ENCODE data around the gene ZNF513. TPM values are rescaled to one million over a fixed set of nuclear protein-coding genes. Genes with fewer than 3 reads are reported as not detected.

Gene ZNF513
- total RNA-seq, 1 donor, result 11.7 TPM

DNA sequence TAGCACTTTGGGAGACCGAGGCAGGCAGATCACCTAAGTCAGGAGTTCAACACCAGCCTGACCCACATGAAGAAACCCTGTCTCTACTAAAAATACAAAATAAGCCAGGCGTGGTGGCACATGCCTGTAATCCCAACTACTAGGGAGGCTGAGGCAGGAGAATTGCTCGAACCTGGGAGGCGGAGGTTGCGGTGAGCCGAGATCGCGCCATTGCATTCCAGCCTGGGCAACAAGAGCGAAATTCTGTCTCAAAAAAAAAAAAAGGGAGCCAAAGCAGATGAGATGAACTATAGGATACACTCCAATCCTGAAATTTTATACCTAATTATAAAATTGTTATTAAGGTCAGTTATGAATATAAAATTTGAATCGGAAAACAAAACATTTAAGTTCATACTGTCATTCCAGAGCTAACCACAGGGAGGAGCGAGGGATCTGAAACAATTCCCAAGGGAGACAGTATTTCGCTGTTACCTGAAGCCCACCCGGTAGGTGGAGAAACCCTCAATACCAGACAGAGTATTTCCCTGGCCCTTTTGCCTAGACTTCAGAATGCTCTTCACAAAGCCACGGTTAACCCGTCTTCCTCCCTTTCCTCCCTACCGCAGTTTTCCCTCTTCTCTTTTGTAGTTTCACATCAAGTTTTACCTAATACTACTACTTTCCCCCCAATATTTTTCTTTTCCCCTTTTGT, 27.4 kb upstream of the ZNF513 start:
- peak; percentile 62 for DNase-seq (ENCODE audit: low read depth)
- peak overlapping the region; percentile 97 for H3K4me3 ChIP-seq (ENCODE audit: low read depth, low read length)
- TF ChIP-seq, protein P1, sequence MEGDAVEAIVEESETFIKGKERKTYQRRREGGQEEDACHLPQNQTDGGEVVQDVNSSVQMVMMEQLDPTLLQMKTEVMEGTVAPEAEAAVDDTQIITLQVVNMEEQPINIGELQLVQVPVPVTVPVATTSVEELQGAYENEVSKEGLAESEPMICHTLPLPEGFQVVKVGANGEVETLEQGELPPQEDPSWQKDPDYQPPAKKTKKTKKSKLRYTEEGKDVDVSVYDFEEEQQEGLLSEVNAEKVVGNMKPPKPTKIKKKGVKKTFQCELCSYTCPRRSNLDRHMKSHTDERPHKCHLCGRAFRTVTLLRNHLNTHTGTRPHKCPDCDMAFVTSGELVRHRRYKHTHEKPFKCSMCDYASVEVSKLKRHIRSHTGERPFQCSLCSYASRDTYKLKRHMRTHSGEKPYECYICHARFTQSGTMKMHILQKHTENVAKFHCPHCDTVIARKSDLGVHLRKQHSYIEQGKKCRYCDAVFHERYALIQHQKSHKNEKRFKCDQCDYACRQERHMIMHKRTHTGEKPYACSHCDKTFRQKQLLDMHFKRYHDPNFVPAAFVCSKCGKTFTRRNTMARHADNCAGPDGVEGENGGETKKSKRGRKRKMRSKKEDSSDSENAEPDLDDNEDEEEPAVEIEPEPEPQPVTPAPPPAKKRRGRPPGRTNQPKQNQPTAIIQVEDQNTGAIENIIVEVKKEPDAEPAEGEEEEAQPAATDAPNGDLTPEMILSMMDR (IDR thresholded peaks at IDR 0.05; ENCODE audit: insufficient read depth, low read depth, low read length), result peak; percentile 70

DNA sequence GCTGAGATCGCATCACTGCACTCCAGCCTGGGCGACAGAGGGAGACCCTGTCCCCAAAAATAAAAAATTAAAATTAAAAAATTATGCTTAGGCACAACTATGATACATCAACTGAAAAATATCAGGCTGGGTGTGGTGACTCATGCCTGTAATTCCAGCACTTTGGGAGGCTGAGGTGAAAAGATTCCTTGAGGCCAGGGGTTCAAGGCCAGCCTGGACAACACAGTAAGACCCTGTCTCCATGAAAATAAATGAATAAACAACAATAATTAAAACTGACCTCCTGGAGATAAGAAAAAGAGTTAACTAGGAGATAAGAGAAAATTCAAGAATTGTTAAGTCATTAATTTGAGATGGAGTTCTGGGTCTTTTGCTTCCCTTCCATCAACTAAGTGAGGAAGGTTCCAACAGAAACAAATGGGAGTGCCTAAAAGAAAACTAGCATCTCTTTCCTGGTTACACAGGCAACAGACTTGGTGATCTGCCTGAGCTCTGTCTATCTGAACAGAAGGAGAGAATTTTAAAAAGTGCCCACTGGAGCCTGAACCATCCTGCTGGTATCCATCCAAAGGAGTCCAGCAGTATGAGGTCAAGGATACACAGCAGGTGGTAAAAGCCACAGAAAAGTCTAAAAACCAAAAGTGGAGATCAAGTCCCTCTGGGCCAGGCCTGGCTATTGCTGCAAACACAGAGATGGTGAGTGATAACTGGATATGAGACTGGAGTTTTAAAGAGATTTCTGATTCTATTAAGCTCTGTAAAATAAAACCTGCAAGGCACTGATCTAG, 20.0 kb upstream of the ZNF513 start:
- no peak overlapping the region for H3K4me3 ChIP-seq (ENCODE audit: low read depth, low read length)
- TF ChIP-seq, protein P1 (IDR thresholded peaks at IDR 0.05; ENCODE audit: insufficient read depth, low read depth, low read length), result no peak
- no peak for DNase-seq (ENCODE audit: low read depth)

DNA sequence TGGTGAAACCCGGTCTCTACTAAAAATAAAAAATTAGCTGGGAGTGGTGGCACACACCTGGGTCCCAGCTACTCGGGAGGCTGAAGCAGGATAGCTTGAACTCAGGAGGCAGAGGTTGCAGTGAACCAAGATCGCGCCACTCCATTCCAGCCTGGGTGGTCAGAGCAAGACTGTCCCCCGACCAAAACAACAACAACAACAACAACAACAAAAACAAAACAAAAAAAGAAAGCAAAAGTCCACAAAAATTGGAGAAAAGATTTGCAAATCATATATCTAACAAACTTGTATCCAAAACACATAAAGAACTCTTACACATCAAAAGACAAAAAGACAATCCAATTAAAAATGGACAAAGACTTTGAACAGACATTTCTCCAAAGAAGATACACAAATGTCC, 18.4 kb upstream of the ZNF513 start:
- TF ChIP-seq, protein P1 (IDR thresholded peaks at IDR 0.05; ENCODE audit: insufficient read depth, low read depth, low read length), result no peak
- DNase-seq (ENCODE audit: low read depth), result no peak
- no peak overlapping the region for H3K4me3 ChIP-seq (ENCODE audit: low read depth, low read length)

GRCh38 chr2:27393225-27393624, 12.7 kb upstream of the ZNF513 start:
- DNase-seq (ENCODE audit: low read depth), result no peak
- H3K4me3 ChIP-seq (ENCODE audit: low read depth, low read length), result no peak overlapping the region
- TF ChIP-seq, protein P1 (IDR thresholded peaks at IDR 0.05; ENCODE audit: insufficient read depth, low read depth, low read length), result no peak

- TF ChIP-seq, protein P1 (IDR thresholded peaks at IDR 0.05; ENCODE audit: insufficient read depth, low read depth, low read length), result no peak
- no peak overlapping the region for H3K4me3 ChIP-seq (ENCODE audit: low read depth, low read length)
- DNase-seq (ENCODE audit: low read depth), result no peak
These were observed 10.5 kb upstream of the ZNF513 start for GRCh38 chr2:27390822-27391679.

DNA sequence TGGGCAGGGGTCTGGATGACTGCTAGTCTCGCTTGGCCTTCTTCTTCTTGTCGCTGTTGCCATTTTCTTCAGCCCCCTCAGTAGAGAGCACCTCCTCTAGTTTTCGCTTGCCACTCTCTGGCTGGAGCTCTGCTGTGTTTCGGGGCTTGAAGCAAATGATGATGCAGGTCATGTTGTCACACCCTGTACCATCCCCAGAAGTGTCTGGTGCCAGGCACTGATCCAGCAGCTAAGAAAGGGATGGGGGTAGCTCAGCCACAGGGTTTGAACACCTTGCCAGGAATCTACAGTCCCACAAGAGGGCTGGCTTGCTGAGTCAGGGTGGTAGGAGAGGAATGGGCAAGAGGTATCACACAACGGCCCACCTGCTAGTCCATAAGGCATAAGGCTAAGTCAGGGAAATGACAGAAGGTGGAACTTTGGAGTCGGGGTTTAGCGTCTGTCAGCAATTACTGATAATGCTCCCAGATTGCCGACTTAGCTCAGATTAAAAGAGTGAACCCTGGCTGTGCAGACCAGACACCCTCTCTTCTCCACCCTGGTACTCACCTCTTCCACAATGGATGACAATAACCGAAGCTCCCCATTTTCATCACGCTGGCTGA, 1.1 kb upstream of the ZNF513 start:
- TF ChIP-seq, protein P1 (IDR thresholded peaks at IDR 0.05; ENCODE audit: insufficient read depth, low read depth, low read length), result no peak
- DNase-seq (ENCODE audit: low read depth), result no peak
- H3K4me3 ChIP-seq (ENCODE audit: low read depth, low read length), result no peak overlapping the region
